ENCODE data around the gene NAB1. TPM values are rescaled to one million over a fixed set of nuclear protein-coding genes. Genes with fewer than 3 reads are reported as not detected.
"Not testable (repeated sequence)": the region's sequence is repeated elsewhere in the genome, so short reads cannot be mapped to it uniquely, and the experiment has no call there.

Gene NAB1
- polyA plus RNA-seq, 1 of the 3 experiments (the other 2 are of a cell fraction): 9.7 TPM

DNA sequence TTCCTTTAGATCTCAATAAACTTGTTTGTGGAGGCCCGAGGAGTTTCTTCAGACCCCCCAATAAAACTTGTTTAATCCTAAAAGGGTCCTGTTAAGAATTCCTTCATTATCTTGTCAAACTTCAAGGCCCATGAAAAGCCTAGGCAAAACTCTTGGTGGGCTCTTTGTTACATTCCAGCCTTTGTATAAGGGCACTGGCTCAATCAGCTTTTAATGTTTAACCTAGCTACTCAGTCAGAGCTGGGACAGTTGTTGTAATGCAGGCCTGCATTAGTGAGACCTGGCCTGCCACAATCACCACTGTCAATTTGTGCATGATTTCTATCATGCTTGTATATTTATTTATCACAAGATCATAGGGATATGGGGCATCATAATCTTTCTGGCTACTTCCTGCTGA lies 39.5 kb upstream of the NAB1 start:
- H3K4me3 ChIP-seq (ENCODE audit: low read depth in 2 of 2, low read length in 1 of 2); CTCF ChIA-PET; H3K79me2 ChIP-seq (ENCODE audit: insufficient read depth); H3K4me1 ChIP-seq (ENCODE audit: control insufficient read depth in 1 of 2, insufficient read depth in 2 of 2, low read depth in 1 of 2, low read length in 1 of 2); H3K9ac ChIP-seq; POLR2A ChIA-PET; H4K20me1 ChIP-seq (ENCODE audit: insufficient read depth); H3K9me3 ChIP-seq; H3K36me3 ChIP-seq (replicated peaks in 1 of 2; ENCODE audit: control insufficient read depth in 1 of 2, insufficient read depth in 2 of 2, low read length in 1 of 2); H3F3A ChIP-seq (replicated peaks; ENCODE audit: insufficient read depth); DNase-seq; H3K4me2 ChIP-seq; H3K9me2 ChIP-seq; H3K27ac ChIP-seq (ENCODE audit: low read depth in 2 of 2, low read length in 1 of 2); H2AFZ ChIP-seq (ENCODE audit: low read depth); H3K27me3 ChIP-seq (ENCODE audit: insufficient read depth): not testable (repeated sequence)
- 55% methylated on average over 1 of the region's 1 CpG for WGBS (ENCODE audit: low lambda C conversion rate)

DNA sequence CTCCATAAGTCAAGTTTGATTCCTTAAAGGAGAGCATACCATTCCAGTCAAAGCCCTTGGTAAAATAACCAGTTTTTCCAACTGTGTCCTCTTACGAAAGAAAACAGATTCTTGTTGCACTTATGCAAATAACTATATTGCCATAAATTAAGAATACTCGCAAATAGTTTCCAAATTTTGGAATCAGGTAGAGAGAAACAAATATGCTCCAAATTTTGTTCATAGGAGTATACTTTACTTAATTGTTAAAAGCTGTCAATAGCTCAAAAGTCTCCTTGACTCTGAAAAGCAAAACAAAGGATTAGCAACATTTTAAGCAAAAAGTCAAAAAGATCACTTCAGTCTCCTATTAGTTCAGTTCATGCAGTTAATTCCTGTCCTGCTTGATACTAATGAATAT lies 38.4 kb upstream of the NAB1 start:
- H3F3A ChIP-seq (replicated peaks; ENCODE audit: insufficient read depth); H3K4me3 ChIP-seq (ENCODE audit: low read depth in 2 of 2, low read length in 1 of 2); H3K4me2 ChIP-seq; CTCF ChIA-PET; H3K4me1 ChIP-seq (ENCODE audit: control insufficient read depth in 1 of 2, insufficient read depth in 2 of 2, low read depth in 1 of 2, low read length in 1 of 2); H3K36me3 ChIP-seq (replicated peaks in 1 of 2; ENCODE audit: control insufficient read depth in 1 of 2, insufficient read depth in 2 of 2, low read length in 1 of 2); POLR2A ChIA-PET; H3K9me2 ChIP-seq; H2AFZ ChIP-seq (ENCODE audit: low read depth); H3K9me3 ChIP-seq; H4K20me1 ChIP-seq (ENCODE audit: insufficient read depth); H3K27me3 ChIP-seq (ENCODE audit: insufficient read depth); H3K27ac ChIP-seq (ENCODE audit: low read depth in 2 of 2, low read length in 1 of 2); H3K79me2 ChIP-seq (ENCODE audit: insufficient read depth); DNase-seq; H3K9ac ChIP-seq: not testable (repeated sequence)
- WGBS (ENCODE audit: low lambda C conversion rate): 77% methylated on average over 2 of the region's 2 CpGs

DNA sequence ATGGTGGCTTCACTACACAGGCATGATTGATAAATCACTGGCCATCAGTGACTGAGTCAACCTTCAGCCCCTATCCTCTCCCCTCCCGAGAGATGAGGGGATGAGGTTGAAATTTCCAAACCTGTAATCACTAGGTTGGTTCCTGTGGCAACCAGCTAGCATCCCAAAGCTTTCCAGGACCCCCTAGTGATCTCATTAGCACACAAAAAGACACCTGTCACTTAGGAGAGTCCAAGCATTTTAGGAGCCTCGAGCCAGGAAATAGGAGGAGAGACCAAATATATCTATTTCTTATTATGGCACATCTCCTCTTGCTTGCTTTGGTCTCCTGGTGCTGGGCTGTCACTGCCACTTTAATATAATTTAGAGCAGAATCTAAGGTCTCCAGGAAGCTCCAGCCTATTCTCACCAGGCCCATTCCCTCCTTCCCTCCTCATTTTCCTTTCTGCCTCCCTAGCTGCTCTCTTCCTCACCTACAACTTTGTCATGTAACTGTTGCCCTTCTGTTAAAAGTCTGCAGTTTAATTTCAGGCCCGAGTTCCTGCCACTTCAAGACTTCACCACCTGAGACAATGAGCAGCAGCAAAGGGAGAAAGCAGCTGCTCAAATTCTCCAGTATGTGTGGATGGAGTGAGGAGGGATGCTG lies 33.2 kb upstream of the NAB1 start:
- Histone ChIP-seq H3F3A (replicated peaks; ENCODE audit: insufficient read depth) (no peaks in the 10 kb centered on the region), H3K9ac (no peak overlapping the region), H2AFZ (ENCODE audit: low read depth) (no peak overlapping the region; the same call in 1 of the 2 replicates), H3K9me2 (no peaks in the 10 kb centered on the region), H3K79me2 (ENCODE audit: insufficient read depth) (no peaks in the 10 kb centered on the region), H3K36me3 (replicated peaks in 1 of 2; ENCODE audit: control insufficient read depth in 1 of 2, insufficient read depth in 2 of 2, low read length in 1 of 2) (no peaks in the 10 kb centered on the region), H3K4me2 (no peak overlapping the region), H3K4me3 (ENCODE audit: low read depth in 2 of 2, low read length in 1 of 2) (no peak overlapping the region), H3K9me3 (no peaks in the 10 kb centered on the region; the same call in none of the 2 replicates), H3K27ac (ENCODE audit: low read depth in 2 of 2, low read length in 1 of 2) (no peak overlapping the region), H3K4me1 (ENCODE audit: control insufficient read depth in 1 of 2, insufficient read depth in 2 of 2, low read depth in 1 of 2, low read length in 1 of 2) (no peaks in the 10 kb centered on the region), H4K20me1 (ENCODE audit: insufficient read depth) (no peaks in the 10 kb centered on the region), H3K27me3 (ENCODE audit: insufficient read depth) (no peaks in the 10 kb centered on the region)
- ChIA-PET POLR2A (no interaction called here), CTCF (interaction anchor here (0.9 kb wide), 1 partner anchor 301 kb away, joined by 3 read pairs; no protein-coding TSS in a partner anchor)
- 43% methylated on average over 3 of the region's 3 CpGs for WGBS (ENCODE audit: low lambda C conversion rate)
- DNase-seq: no peak
- TF ChIP-seq, protein P1, sequence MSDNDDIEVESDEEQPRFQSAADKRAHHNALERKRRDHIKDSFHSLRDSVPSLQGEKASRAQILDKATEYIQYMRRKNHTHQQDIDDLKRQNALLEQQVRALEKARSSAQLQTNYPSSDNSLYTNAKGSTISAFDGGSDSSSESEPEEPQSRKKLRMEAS (IDR thresholded peaks at IDR 0.05; ENCODE audit: low read depth): no peak
- TF ChIP-seq JUND (IDR thresholded peaks at IDR 0.05) (no peak), RCOR1 (IDR thresholded peaks at IDR 0.05; ENCODE audit: low read length) (no peak), EZH2phosphoT487 (IDR thresholded peaks at IDR 0.05; ENCODE audit: borderline replicate concordance, low read depth) (no peak), MEF2A (IDR thresholded peaks at IDR 0.05; ENCODE audit: borderline replicate concordance, low read depth) (no peak), NRF1 (IDR thresholded peaks at IDR 0.05; ENCODE audit: low read depth, low read length) (no peak), RAD21 (IDR thresholded peaks at IDR 0.05; ENCODE audit: low read length) (no peak), FOXM1 (IDR thresholded peaks at IDR 0.05; ENCODE audit: low read depth) (no peak), ELF1 (IDR thresholded peaks at IDR 0.05) (no peak), GABPA (IDR thresholded peaks at IDR 0.05; ENCODE audit: low read depth) (no peak)

Data from SK-N-SH (cell line).